Right cardiac atrium (tissue), 5 donors: Measurements from ENCODE around the gene TADA2B. TPM values are rescaled to one million over a fixed set of nuclear protein-coding genes. Genes with fewer than 3 reads are reported as not detected.
A peak's percentile ranks its signal among the peaks of the same experiment; 100 is the strongest.
"Not testable (repeated sequence)": the region's sequence is repeated elsewhere in the genome, so short reads cannot be mapped to it uniquely, and the experiment has no call there.

Experiments
- ATAC-seq, 2 donors: fragments of 200-7000 bp; cut with Tn5 transposase; one replicate each; pipeline versions ENCODE4 v1.8.0 to v1.9.1; 2020; ENCODE audit warnings: moderate library complexity in 2 of 2, mild to moderate bottlenecking in 1 of 2
- DNase-seq, 3 donors: peaks; one replicate each; pipeline ENCODE4 v3.0.0-alpha.2; 2020
- H3K27ac ChIP-seq: one replicate; pipeline ENCODE4 v1.5.1; 2013; ENCODE audit warnings: mild to moderate bottlenecking, low read length, control low read depth, moderate library complexity
- H3K27me3 ChIP-seq: one replicate; pipeline ENCODE4 v1.6.1; 2013; ENCODE audit not compliant: control insufficient read depth, insufficient read depth
- H3K4me1 ChIP-seq: one replicate; pipeline ENCODE4 v1.6.1; 2013; ENCODE audit warnings: low read length; ENCODE audit not compliant: control insufficient read depth, insufficient read depth
- H3K4me3 ChIP-seq: one replicate; pipeline ENCODE4 v1.5.1; 2013; ENCODE audit warnings: low read length, control low read depth
- H3K9me3 ChIP-seq: one replicate; pipeline ENCODE4 v1.6.1; 2013; ENCODE audit warnings: low read length; ENCODE audit not compliant: control insufficient read depth
- whole genome bisulfite sequencing: extraction: QIAGEN DNeasy Blood & Tissue Kit; methylation state at CpG from one replicate; pipeline ENCODE4 v1.1.7; 2013; 5-methylcytosine and 5-hydroxymethylcytosine counted together
- intact Hi-C, 4 donors: fragments of 100-400 bp; cut with DNase I; formaldehyde crosslinking; loops; one replicate each; pipeline versions ENCODE4 v1.11.0 to v1.14.0; 2022 to 2023
- polyA plus RNA-seq: library from polyadenylated mRNA; stranded (reverse); fragments of 200-250 nt; gene quantifications from one replicate; pipeline ENCODE4 v1.2.3, GENCODE V29; 2013
- total RNA-seq, 4 donors: library from RNA; stranded (reverse); fragmentation: NEBNext Ultra II Directional; extraction: Animal tissue kit (Norgen Biotek cat#: 25700); gene quantifications; one replicate each; pipeline ENCODE4 v1.2.1, GENCODE V29; 2021
- donor health status: healthy with polysubstance abuse.
- donor health status: DM: no; HTN: yes; CAD: no.
- donor health status: DM: no; HTN: no; CAD: no.
- donor health status: DM: no; HTN: yes; CAD: no; lungs with severe emphysema.
- donor health status: DM: yes; HTN: yes; CAD: no.

Gene TADA2B
- total and polyA plus RNA-seq, 5 donors, result 19.7 to 35.6 (median 30.5) TPM

DNA sequence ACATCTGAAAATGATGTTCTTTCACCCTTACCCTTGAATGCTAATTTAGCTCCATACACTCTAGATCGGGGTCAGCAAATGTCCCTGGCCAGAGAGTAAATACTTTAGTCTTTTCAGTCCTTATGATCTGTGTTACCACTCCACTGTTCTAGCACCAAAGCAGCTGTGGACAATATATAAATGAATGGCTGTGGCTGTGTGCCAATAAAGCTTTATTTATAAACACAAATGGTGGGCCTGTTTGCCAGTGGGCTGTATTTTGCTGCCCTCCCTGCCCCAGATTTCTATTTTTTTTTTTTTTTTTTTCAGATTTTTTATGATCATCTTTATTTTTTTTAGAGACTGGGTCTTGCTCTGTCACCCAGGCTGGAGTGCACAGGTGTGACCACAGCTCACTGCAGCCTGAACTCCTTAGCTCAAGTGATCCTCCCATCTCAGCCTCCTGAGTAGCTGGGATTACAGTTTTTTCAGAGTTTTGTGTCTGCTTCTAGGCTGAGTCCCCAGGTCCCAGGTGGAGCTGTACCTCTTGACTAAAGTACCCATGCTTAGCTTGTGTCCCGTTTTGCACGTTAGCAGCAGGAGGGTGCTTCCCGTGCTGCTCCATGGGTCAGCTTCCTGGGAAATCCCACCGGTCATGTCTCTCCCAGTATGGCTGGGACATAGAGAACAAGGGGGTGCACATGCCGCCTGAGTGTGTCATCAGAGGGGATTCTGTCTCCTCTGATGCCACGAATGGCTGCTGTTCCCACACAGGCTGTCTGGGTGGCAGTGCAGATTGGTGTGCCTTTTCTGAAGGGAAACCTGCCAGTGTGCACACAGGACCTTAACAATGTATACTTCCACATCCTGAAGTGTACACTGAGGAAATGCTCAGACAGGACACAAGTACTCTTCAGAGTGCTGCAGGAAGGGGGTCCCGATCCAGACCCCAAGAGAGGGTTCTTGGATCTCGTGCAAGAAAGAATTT, 40.7 kb downstream of the TADA2B start:
- H3K9me3 ChIP-seq, result no peaks in the 10 kb centered on the region
- no peaks in the 10 kb centered on the region for H3K4me1 ChIP-seq
- peak in 1 of 2 donors; percentile 32 for ATAC-seq
- no peak overlapping the region for H3K4me3 ChIP-seq
- intact Hi-C loops, result no loop called here
- H3K27me3 ChIP-seq, result no peaks in the 10 kb centered on the region
- no peak for DNase-seq
- 59% methylated on average over 9 of the region's 9 CpGs for WGBS
- no peak overlapping the region for H3K27ac ChIP-seq

DNA sequence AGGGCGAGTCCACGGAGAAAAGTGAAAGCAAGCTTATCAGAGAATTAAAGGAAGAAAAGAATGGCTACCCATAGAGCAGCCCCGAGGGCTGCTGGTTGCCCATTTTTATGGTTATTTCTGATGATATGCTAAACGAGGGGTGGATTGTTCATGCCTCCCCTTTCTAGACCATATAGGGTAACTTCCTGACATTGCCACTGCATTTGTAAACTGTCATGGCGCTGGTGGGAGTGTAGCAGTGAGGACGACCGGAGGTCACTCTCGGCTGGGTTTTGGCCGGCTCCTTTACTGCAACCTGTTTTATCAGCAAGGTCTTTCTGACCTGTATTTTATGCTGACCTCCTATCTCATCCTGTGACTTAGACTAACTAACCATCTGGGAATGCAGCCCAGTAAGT, 41.4 kb downstream of the TADA2B start:
- H3K4me3 ChIP-seq, H3K27ac ChIP-seq, DNase-seq, H3K9me3 ChIP-seq, H3K4me1 ChIP-seq, H3K27me3 ChIP-seq, intact Hi-C loops: not testable (repeated sequence)
- 36% methylated on average over 9 of the region's 9 CpGs for WGBS
- ATAC-seq, result peak in 1 of 2 donors; percentile 46

DNA sequence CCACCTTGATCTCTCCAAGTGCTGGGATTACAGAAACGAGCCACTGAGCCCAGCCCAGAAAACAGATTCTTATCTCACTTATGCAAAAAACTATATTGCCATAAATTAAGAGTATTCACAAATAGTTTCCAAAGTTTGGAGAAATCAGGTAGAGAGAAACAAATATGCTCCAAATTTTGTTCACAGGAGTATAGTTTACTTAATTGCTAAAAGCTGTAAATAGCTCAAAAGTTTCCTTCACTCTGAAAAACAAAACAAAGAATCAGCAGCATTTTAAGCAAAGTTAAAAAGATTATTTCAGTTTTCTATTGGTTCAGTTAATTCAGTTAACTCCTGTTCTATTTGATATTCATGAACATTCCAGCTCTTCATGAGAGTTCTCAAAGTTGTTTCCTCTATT, 43.2 kb downstream of the TADA2B start:
- no peak overlapping the region for H3K27ac ChIP-seq
- H3K27me3 ChIP-seq, result no peaks in the 10 kb centered on the region
- 30% methylated on average over 1 of the region's 1 CpG for WGBS
- H3K9me3 ChIP-seq, result no peaks in the 10 kb centered on the region
- H3K4me1 ChIP-seq, result no peaks in the 10 kb centered on the region
- intact Hi-C loops, result no loop called here
- ATAC-seq (no peak), DNase-seq (no peak)
- no peak overlapping the region for H3K4me3 ChIP-seq

DNA sequence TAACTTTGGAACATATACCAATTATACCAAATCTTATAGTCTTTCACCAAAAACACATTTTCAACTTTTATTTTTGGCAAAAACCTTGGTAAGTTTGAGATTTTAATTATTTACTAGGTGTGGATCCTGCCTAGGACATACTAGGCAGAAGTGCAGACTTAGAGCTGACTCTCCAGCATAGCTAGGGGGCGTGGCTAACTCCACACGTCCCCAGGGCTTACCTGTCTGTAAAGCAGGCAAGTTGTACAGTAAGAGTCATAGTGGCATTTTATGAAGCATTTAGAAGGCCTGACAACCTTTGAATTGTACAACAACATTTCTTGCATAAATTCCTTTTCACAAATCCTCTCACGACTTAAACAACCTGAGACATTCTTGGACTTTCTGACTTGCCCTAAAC, 43.9 kb downstream of the TADA2B start:
- no peak for ATAC-seq
- H3K27me3 ChIP-seq, result no peaks in the 10 kb centered on the region
- DNase-seq, result no peak
- H3K4me1 ChIP-seq, result no peaks in the 10 kb centered on the region
- H3K9me3 ChIP-seq, result no peaks in the 10 kb centered on the region
- no peak overlapping the region for H3K4me3 ChIP-seq
- no peak overlapping the region for H3K27ac ChIP-seq
- WGBS, result 78% methylated on average over 3 of the region's 3 CpGs
- intact Hi-C loops, result no loop called here

DNA sequence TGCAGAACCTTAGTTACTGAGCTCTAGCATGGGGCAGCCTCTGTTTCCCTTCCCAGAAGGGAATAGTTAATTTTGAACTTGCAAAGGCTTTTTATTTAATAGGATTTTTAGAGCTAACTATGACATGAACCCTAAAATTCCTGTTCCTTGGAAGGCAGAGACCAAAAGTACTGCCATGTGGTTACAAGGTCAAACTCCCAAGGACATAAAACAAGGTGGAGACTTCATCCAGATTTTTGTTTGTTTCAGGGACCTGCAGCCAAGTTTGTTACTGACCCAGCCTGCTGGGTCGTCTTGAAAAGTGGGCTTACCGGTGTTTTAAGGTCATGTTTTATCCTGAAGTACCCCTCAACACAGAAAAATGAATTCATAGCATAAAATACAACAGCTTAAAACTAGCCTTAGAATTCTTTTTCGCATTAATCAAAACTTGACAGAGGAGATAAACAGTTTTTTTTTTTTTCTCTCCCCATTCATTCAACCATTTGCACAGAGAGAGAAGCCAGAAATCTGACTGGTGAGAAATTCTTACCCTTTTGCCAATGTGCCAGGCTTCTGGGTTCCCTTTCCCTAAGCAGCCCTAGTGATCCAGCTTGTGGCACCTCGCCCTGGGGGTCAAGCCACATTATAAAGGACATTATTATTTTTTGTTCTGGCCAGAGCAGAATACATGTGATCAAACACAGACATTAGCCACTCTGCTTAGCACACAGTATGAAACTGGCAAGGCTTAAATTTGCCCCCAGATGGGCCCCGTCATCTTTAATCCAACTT, 46.2 kb downstream of the TADA2B start:
- Histone ChIP-seq H3K27me3 (no peaks in the 10 kb centered on the region), H3K4me3 (no peak overlapping the region), H3K9me3 (no peaks in the 10 kb centered on the region), H3K4me1 (no peaks in the 10 kb centered on the region), H3K27ac (no peak overlapping the region)
- intact Hi-C loops, result no loop called here
- DNase-seq (no peak), ATAC-seq (no peak)
- 45% methylated on average over 5 of the region's 5 CpGs for WGBS

DNA sequence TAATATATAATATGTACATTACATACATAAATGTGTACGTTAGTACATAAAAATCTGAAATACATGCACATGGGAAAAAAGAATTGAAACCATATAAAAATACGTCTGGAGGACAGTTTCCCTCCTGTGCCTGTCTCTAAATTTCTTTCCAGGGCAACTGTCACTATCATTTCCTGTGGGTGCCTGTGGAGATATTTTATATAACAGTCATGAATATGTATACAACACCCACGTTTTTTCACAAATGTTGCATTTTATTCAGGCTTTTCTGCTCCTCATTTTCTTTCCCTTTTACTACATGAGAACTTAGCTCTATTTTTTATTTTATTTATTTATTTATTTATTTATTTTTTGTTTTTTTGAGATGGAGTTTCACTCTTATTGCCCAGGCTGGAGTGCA, 48.9 kb downstream of the TADA2B start:
- no peaks in the 10 kb centered on the region for H3K4me1 ChIP-seq
- no peak for ATAC-seq
- no peak for DNase-seq
- 61% methylated on average over 3 of the region's 3 CpGs for WGBS
- H3K27me3 ChIP-seq, result no peaks in the 10 kb centered on the region
- H3K9me3 ChIP-seq, result no peaks in the 10 kb centered on the region
- intact Hi-C loops, result no loop called here
- no peak overlapping the region for H3K27ac ChIP-seq
- no peak overlapping the region for H3K4me3 ChIP-seq

DNA sequence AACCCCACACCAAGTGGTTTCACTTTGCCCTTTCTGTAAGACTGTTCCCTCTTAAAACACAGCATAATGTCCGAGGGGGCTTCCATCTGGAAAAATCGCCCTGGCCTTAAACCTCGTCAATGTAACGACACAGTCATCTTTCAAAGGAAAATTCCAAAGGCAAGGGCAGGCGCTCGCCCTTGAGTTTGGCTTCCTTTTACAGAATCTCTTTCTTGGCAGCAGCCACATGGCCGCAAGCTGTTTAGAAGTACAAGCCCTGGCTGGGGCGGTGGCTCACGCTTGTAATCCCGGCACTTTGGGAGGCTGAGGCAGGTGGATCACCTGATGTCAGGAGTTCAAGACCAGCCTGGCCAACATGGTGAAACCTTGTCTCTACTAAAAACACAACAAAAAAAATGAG, 51.7 kb downstream of the TADA2B start:
- H3K9me3 ChIP-seq, result no peaks in the 10 kb centered on the region

DNA sequence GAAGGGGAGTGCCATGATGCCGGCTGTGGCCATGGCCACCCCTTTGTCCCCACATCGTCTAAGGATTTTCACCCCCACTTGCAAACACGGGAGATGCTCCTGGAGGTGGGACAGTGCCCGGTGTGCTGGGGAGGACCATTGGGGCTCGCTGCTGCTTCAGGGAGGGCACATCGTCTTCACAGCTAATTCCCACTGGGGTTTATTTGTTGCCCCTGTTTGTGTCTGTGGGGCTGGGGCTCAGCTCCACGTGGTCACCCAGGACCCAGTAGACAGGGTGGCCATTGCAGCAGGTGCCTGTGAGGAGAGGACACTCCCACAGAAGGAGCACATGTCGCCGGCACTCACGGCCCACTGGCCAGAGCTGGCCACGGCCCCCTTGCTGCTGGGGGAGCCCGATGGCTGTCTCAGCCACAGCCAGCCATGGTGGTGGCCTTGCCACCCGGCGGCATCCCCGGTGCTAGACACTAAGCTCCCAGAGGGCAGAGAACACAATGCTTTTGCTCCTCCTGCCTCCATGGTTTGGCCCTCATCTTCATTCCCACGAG, 52.5 kb downstream of the TADA2B start:
- no peak for DNase-seq

More for the DNA sequence above, 51.7 kb downstream of the TADA2B start:
- WGBS, result 81% methylated on average over 10 of the region's 10 CpGs
- no peaks in the 10 kb centered on the region for H3K27me3 ChIP-seq
- ATAC-seq, result no peak
- H3K27ac ChIP-seq, result no peak overlapping the region
- no peak for DNase-seq
- H3K4me3 ChIP-seq, result no peak overlapping the region
- intact Hi-C loops, result no loop called here
- no peaks in the 10 kb centered on the region for H3K4me1 ChIP-seq

DNA sequence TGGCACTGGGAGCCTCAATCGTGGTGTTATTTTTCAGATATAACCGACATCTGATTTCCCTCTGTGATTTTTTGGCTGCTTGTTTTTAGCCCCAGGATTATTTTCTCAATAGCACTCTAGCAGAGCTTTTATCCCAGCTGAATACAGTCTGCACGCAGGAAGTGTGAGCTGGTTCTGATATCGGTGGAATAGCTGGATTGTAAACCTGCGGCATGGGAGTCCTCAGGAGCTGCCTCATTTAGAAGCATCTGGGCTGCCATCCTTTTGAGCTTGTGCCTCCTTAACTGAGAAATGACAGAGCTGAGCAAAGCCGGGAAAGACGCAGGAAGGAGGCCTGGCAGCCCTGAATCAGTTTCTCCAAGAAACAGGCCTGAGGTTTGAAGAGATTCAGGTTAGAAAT, 53.1 kb downstream of the TADA2B start:
- ATAC-seq (no peak), DNase-seq (no peak)
- Histone ChIP-seq H3K9me3 (no peaks in the 10 kb centered on the region), H3K27me3 (no peaks in the 10 kb centered on the region), H3K4me3 (no peak overlapping the region), H3K27ac (no peak overlapping the region), H3K4me1 (no peaks in the 10 kb centered on the region)
- WGBS, result 80% methylated on average over 7 of the region's 7 CpGs
- intact Hi-C loops, result no loop called here

More for the DNA sequence above, 52.5 kb downstream of the TADA2B start:
- H3K4me1 ChIP-seq, result no peaks in the 10 kb centered on the region
- ATAC-seq, result peak in 1 of 2 donors; percentile 19
- H3K27me3 ChIP-seq, result no peaks in the 10 kb centered on the region
- H3K27ac ChIP-seq, result no peak overlapping the region
- intact Hi-C loops, result no loop called here
- WGBS, result 85% methylated on average over 16 of the region's 16 CpGs
- H3K9me3 ChIP-seq, result no peaks in the 10 kb centered on the region
- no peak overlapping the region for H3K4me3 ChIP-seq

DNA sequence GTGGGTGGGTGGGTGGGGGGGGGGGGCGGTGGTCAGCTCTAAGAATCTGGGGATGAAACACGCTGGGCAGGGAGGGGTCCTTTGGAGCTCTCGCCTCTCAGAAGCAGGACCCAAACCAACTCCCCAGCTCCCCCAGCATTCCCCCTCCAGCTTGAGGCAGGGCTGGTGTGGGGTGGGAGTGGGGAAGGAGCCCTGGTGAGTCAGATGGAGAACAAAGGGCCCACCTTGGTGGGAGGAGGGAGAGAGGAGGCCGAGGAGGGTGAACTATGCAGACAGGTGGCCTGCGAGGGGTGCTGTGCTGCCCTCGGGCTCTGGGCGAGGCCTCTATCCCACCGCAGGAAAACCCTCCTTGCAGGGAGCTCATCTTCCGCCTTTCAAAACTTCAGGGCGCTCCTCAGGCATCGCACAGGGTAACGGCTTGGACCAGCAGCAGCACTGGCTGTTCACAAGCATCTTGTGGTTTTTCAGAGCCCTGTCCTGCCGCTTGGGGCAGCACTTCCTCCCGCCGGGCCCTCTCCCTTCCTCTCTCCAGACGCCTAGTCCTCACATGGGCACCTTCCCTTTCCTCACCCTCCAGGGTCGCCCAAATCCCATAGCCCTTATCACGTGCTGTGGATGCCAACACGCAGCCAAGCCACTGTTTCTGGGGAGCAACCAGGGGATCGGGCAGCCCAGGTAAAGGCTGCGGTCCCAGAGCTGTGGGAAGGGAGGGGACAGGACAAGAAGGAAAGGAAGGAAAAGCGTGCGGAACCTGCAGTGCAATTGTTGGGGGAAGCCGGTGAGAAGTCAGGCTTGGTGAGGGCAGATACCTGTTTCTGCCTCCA, 58.7 kb downstream of the TADA2B start:
- no peaks in the 10 kb centered on the region for H3K27me3 ChIP-seq
- peak; percentile 72 to 87 (median 87) for DNase-seq
- peaks cover 3% of the 10 kb centered on the region for H3K4me1 ChIP-seq
- intact Hi-C loops, result no loop called here
- H3K9me3 ChIP-seq, result no peaks in the 10 kb centered on the region
- H3K4me3 ChIP-seq, result peak overlapping the region; percentile 16
- peak; percentile 77 to 80 for ATAC-seq
- WGBS, result 20% methylated on average over 24 of the region's 24 CpGs
- H3K27ac ChIP-seq, result no peak overlapping the region
